Fibroblast of peridontal ligament (primary cell): ENCODE measurements around the gene TSHZ2.

Source experiments
- DNase-seq: peaks from one replicate; pipeline ENCODE4 v3.0.0-alpha.2; 2010; ENCODE audit errors: extremely low read depth

The TSHZ2 gene

DNA sequence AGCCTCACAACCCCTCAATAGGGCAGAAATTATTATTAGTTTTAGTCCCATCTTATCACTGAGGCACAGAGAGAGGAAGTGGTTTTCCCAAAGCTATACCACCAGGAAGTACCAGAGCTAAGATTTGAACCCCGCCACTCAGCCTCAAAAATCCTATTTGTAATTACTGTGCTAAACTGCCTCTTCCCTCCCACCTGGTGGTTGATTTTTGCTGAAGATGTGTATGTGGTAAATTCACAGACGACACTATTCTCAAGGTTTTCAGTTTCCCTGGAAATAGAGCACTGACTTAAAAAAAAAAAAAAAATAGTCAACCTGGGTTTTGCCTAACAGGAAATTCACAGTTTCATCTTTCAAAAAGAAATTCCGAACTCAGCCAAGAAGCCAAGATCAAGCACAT, 57.9 kb downstream of the TSHZ2 start:
- no peak for DNase-seq

DNA sequence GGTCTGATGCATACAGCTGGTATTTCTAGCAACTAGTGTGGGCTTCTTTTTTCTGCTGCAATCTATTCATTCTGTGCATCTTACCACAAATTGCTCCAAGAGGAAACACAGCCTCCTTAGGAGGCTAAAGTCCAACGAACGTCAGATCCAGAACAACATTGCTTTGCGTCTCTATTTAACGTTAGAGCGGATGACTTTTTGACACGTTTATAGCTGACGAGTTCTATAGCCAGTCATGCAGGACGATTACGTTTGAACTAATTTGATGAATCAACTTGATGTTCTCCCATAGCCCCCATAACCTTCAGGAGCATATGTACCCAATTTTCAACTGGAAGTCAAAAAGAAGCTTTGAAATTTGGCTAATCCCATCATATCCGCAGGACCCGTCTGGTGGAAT, 59.9 kb downstream of the TSHZ2 start:
- DNase-seq = peak; percentile 2

GRCh38 chr20:53032478-53032932, 60.3 kb downstream of the TSHZ2 start:
- peak; percentile 39 for DNase-seq

GRCh38 chr20:53033176-53033575, 61.0 kb downstream of the TSHZ2 start:
- no peak for DNase-seq

GRCh38 chr20:53034899-53035298, 62.7 kb downstream of the TSHZ2 start:
- DNase-seq = no peak

DNA sequence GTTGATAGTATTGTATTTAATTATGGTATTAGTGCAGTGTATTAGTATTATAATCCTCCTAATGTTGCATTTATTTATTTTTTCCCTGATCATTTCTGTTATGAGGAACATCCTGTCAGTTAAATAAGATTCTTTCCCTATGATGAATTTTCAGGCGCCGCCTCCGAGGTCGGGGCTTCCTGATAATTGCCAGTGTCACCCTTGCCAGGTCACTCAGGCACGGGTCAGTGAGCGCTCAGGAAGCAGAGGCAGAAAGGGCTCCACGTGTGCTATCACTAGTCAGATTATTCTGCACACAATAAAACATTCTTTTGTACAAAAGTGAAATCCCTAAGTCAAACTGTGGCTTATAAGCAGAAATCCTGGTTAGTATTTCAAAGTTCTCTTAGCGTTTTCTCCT, 64.8 kb downstream of the TSHZ2 start:
- no peak for DNase-seq

- no peak for DNase-seq
Observed at GRCh38 chr20:53037621-53038020, 65.5 kb downstream of the TSHZ2 start.

DNA sequence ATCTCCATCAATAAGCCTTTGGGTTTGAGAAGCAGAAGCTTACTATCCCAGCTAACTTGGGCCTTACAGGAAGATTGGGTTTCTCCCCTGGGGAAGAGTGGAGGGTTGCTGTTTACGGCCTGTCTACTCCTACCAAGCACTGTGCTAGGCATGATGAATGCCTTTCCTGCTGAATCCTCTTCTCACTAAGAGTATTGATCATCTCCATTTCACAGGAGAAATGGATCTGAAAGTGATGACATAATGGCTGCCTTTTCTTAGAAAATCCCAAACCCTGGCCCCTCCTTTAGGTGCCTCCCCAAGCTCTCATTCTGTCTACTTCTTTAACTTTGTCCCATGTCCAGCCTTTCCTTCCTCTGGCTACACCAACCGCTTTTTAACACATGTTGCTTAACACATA, 66.1 kb downstream of the TSHZ2 start:
- no peak for DNase-seq

- no peak for DNase-seq
Observed at GRCh38 chr20:53040693-53041589, 68.8 kb downstream of the TSHZ2 start.

GRCh38 chr20:53042521-53042920, 70.4 kb downstream of the TSHZ2 start:
- no peak for DNase-seq

- DNase-seq = no peak
Observed at GRCh38 chr20:53044296-53044695, 72.1 kb downstream of the TSHZ2 start.

- DNase-seq = no peak
Observed at GRCh38 chr20:53045941-53046340, 73.8 kb downstream of the TSHZ2 start.

DNA sequence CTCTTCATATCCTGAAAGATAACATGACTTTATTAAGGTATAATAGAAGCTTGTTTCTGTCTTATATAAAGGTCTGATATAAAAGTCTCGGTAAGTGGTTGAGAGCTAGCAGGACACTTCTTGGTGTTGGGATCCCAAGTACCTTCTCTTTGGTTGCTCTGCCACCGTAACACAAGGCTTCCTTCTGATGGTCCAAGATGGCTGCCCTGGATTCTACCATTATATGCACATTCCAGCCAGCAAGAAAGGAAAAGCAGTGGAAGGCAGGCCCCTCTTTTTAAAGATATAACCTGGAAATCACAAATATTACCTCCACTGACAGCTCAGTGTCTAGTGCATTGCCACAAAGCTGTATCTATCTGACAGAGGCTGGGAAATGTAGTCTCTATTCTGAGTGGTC, 75.0 kb downstream of the TSHZ2 start:
- no peak for DNase-seq

DNA sequence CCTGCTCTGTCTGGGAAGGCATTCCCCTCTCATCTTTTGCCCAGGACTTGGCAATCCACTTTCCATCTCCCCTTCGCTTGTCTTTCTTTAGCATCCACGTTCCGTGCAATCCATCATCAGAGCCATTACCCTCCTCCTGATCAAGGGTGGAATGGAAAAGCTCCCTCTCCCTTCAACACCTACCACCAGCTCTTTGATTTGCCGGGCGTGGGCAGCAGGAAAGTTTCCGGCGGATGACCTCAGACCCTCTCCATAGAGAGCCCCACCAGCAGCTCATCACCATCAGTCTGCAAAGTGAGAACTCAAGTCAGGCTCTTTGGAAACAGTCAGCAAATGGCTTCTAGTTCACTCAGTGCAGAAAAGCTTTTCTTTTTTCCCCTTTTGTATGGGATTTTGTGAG, 76.2 kb downstream of the TSHZ2 start:
- no peak for DNase-seq

GRCh38 chr20:53050338-53050737, 78.2 kb downstream of the TSHZ2 start:
- DNase-seq = no peak

DNA sequence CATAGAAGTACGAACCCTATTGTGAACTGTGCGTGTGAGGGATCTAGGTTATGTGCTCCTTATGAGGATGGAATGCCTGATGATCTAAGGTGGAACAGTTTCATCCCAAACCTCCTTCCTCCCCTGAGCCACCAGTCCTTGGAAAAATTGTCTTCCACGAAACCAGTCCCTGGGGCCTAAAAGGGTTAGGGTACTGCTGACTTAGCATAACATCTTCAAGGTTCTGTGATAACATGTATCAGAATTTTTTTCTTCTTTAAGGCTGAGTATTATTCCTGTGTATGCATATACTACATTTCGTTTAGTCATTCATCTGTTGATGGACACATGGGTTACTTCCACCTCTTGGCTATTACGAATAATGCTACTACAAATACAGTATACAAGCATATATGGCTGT, 80.2 kb downstream of the TSHZ2 start:
- no peak for DNase-seq

- no peak for DNase-seq
Observed at GRCh38 chr20:53053595-53053994, 81.4 kb downstream of the TSHZ2 start.

DNA sequence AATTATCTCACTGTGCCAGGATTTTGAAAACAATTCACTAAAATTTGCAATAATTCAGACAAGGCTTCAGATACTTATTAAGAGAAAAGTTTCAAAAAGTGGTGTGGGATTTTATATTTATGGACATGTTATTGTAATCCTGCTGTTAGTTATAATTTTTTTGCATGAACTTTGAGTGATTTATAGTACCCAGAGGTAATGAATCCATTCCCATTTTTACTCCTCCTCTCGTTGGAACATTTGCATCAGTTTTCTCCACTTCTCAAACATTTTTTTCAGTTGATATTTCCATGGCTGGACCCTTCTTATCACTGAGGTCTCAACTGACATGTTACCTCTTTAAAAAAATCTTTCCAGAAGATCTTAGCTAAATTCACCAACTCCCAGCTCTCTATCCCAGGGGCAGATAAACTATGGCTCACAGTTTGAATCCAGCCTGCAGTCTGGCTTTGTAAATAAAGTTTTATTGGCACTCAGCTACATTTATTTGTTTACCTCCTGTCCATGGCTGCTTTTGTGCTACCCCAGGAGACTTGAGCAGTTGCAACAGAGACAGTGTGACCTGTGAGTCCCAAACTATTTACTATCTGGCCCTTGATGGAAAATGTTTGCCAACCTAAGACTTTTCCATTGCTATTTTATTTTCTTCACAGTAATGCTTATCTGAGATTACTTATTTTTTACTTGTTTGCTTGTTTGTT, 83.4 kb downstream of the TSHZ2 start:
- no peak for DNase-seq

GRCh38 chr20:53057579-53057978, 85.4 kb downstream of the TSHZ2 start:
- DNase-seq = no peak

- no peak for DNase-seq
Observed at GRCh38 chr20:53059848-53060247, 87.7 kb downstream of the TSHZ2 start.

DNA sequence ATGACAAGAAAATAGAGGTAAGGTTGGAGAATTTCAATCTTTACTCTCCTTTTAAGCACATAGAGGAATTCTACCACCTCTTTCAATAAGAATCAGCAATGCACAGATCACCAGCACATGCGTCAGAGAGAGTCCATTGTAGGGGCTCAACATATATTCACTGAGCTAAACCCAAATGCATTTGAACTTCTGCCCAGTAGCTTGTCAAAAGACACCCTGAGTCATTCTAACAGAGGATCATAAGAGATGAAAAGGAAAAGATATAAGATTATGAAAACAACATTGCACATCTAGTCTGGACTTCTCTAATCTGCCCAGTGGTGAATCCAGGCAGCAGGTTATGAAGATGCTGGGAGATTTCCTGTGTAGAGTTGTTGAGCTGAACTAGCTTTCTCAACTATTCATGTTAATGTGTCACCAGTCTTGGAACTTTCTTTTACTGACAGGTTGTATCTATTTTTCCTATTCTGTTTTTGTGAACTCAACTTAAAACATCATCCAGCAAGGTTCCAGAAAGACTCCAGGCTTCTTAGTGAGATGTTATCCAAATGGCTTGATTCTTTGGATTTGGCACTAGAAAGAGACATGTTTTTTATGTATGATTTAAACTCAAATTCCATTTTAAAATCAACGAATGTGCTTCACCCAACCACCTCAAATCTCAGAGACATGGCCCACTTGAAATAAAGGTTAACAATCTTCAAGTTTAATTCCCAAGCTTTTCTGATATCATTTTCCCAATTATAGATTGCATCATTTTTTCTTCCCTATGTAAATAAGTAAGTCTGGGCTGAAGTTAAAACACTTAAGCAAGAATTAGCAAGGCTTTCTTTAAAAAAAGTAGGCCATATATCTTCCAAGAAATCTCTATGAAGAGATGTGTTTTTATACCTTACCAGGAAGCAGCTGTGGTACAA, 89.3 kb downstream of the TSHZ2 start:
- no peak for DNase-seq

GRCh38 chr20:53064935-53065334, 92.8 kb downstream of the TSHZ2 start:
- DNase-seq = no peak
